NOMO-1 (cell line): ENCODE measurements around the gene XRCC5.

ENCODE experiments used
- DNase-seq, 2 experiments: peaks; one replicate each; lab custom pipeline; 2025; ENCODE audit not compliant: unreplicated experiment in 2 of 2; lab: John Stamatoyannopoulos, UW

Gene XRCC5

GRCh38 chr2:216083464-216084281, 25.5 kb upstream of the XRCC5 start:
- no peak for DNase-seq

GRCh38 chr2:216084547-216084946, 24.6 kb upstream of the XRCC5 start:
- DNase-seq: no peak

- DNase-seq: no peak
These were observed 22.8 kb upstream of the XRCC5 start for GRCh38 chr2:216086207-216086893.

GRCh38 chr2:216090369-216090786, 18.8 kb upstream of the XRCC5 start:
- DNase-seq: peak in 1 of 2 experiments; percentile 12

- no peak for DNase-seq
These were observed 16.5 kb upstream of the XRCC5 start for GRCh38 chr2:216092646-216093045.

GRCh38 chr2:216094701-216095100, 14.4 kb upstream of the XRCC5 start:
- no peak for DNase-seq

- no peak for DNase-seq
These were observed 10.5 kb upstream of the XRCC5 start for GRCh38 chr2:216098421-216099334.

GRCh38 chr2:216101109-216101508, 8.0 kb upstream of the XRCC5 start:
- DNase-seq: no peak

- no peak for DNase-seq
These were observed 5.9 kb upstream of the XRCC5 start for GRCh38 chr2:216103213-216103612.

GRCh38 chr2:216104691-216105090, 4.5 kb upstream of the XRCC5 start:
- DNase-seq: no peak

- no peak for DNase-seq
These were observed 1.8 kb upstream of the XRCC5 start for GRCh38 chr2:216107320-216107719.

- no peak for DNase-seq
These were observed 1.4 kb upstream of the XRCC5 start for GRCh38 chr2:216107760-216108159.

- DNase-seq: no peak
These were observed 710 bp upstream of the XRCC5 start for GRCh38 chr2:216108310-216108966.

GRCh38 chr2:216109962-216110614, 940 bp downstream of the XRCC5 start:
- DNase-seq: peak; percentile 15 to 62

- no peak for DNase-seq
These were observed 1.5 kb downstream of the XRCC5 start for GRCh38 chr2:216110620-216111019.

- DNase-seq: no peak
These were observed 2.0 kb downstream of the XRCC5 start for GRCh38 chr2:216111122-216111521.

GRCh38 chr2:216112926-216113325, 3.8 kb downstream of the XRCC5 start:
- no peak for DNase-seq

- DNase-seq: no peak
These were observed 4.4 kb downstream of the XRCC5 start for GRCh38 chr2:216113572-216113971.

- DNase-seq: no peak
These were observed 5.2 kb downstream of the XRCC5 start for GRCh38 chr2:216114382-216114713.
